Large intestine (tissue), 3 donors: Measurements from ENCODE around the gene PSMC3. TPM values are rescaled to one million over a fixed set of nuclear protein-coding genes. Genes with fewer than 3 reads are reported as not detected.

ENCODE experiments used
- DNase-seq, 2 donors: peaks; one replicate each; pipeline versions ENCODE4 v3.0.0 to v3.0.0-alpha.2; 2013
- H3K27ac ChIP-seq: one replicate; pipeline ENCODE4 v1.5.1; 2013; ENCODE audit warnings: low read length
- H3K27me3 ChIP-seq: 2 replicates; pipeline ENCODE4 v1.6.1; 2013; ENCODE audit warnings: low read length; ENCODE audit not compliant: control insufficient read depth, insufficient read depth
- H3K36me3 ChIP-seq: 2 replicates; pipeline ENCODE4 v1.6.1; 2013; ENCODE audit warnings: low read length; ENCODE audit not compliant: control insufficient read depth, insufficient read depth
- H3K4me1 ChIP-seq: one replicate; pipeline ENCODE4 v1.6.1; 2013; ENCODE audit warnings: low read length; ENCODE audit not compliant: control insufficient read depth, insufficient read depth
- H3K4me3 ChIP-seq: one replicate; pipeline ENCODE4 v1.5.1; 2013; ENCODE audit warnings: low read length
- H3K9me3 ChIP-seq: one replicate; pipeline ENCODE4 v1.6.1; 2013; ENCODE audit warnings: mild to moderate bottlenecking, low read depth, low read length, moderate library complexity; ENCODE audit not compliant: control insufficient read depth
- WGBS: methylation state at CpG from one replicate; pipeline ENCODE4 v1.1.5; 2013; ENCODE audit warnings: low lambda C conversion rate; ENCODE audit not compliant: insufficient coverage; 5-methylcytosine and 5-hydroxymethylcytosine counted together
- polyA plus RNA-seq: library from polyadenylated mRNA; unstranded; fragments of 120-200 nt; gene quantifications from one replicate; pipeline ENCODE4 v1.2.1, GENCODE V29; 2013

Gene PSMC3
- polyA plus RNA-seq, 1 donor = 99.4 TPM

- H3K4me1 ChIP-seq = no peaks in the 10 kb centered on the region
- H3K36me3 ChIP-seq = no peaks in the 10 kb centered on the region
- no peaks in the 10 kb centered on the region for H3K27me3 ChIP-seq
- no CpG with 5 or more reads among the region's 4 CpGs for WGBS
- H3K4me3 ChIP-seq = no peak overlapping the region
- H3K9me3 ChIP-seq = no peaks in the 10 kb centered on the region
- no peak overlapping the region for H3K27ac ChIP-seq
- DNase-seq = no peak
Observed at GRCh38 chr11:47445840-47446239, 19.6 kb upstream of the PSMC3 start.

GRCh38 chr11:47443817-47444216, 17.6 kb upstream of the PSMC3 start:
- Histone ChIP-seq H3K27ac (no peak overlapping the region), H3K4me1 (no peaks in the 10 kb centered on the region), H3K27me3 (no peaks in the 10 kb centered on the region), H3K4me3 (no peak overlapping the region), H3K9me3 (no peaks in the 10 kb centered on the region), H3K36me3 (no peaks in the 10 kb centered on the region)
- 75% methylated on average over 2 of the region's 3 CpGs for WGBS
- no peak for DNase-seq

GRCh38 chr11:47443028-47443700, 16.9 kb upstream of the PSMC3 start:
- H3K36me3 ChIP-seq = no peaks in the 10 kb centered on the region
- H3K9me3 ChIP-seq = no peaks in the 10 kb centered on the region
- no peak overlapping the region for H3K4me3 ChIP-seq
- 87% methylated on average over 3 of the region's 12 CpGs for whole genome bisulfite sequencing
- no peak for DNase-seq
- no peak overlapping the region for H3K27ac ChIP-seq
- H3K4me1 ChIP-seq = peaks cover under 1% of the 10 kb centered on the region
- H3K27me3 ChIP-seq = no peaks in the 10 kb centered on the region

- H3K9me3 ChIP-seq = no peaks in the 10 kb centered on the region
- no CpG with 5 or more reads among the region's 8 CpGs for WGBS
- no peak overlapping the region for H3K4me3 ChIP-seq
- H3K36me3 ChIP-seq = no peaks in the 10 kb centered on the region
- DNase-seq = no peak
- no peak overlapping the region for H3K27ac ChIP-seq
- H3K4me1 ChIP-seq = peaks cover 7% of the 10 kb centered on the region
- no peaks in the 10 kb centered on the region for H3K27me3 ChIP-seq
Observed at GRCh38 chr11:47442514-47442913, 16.3 kb upstream of the PSMC3 start.

- WGBS = no CpG with 5 or more reads among the region's 12 CpGs
- Histone ChIP-seq H3K27me3 (no peaks in the 10 kb centered on the region), H3K27ac (no peak overlapping the region), H3K9me3 (no peaks in the 10 kb centered on the region), H3K36me3 (no peaks in the 10 kb centered on the region), H3K4me3 (no peak overlapping the region), H3K4me1 (peaks cover 10% of the 10 kb centered on the region)
- DNase-seq = no peak
Observed at GRCh38 chr11:47441421-47441820, 15.2 kb upstream of the PSMC3 start.

- Histone ChIP-seq H3K4me1 (peaks cover 10% of the 10 kb centered on the region), H3K27me3 (no peaks in the 10 kb centered on the region), H3K9me3 (no peaks in the 10 kb centered on the region), H3K27ac (no peak overlapping the region), H3K4me3 (no peak overlapping the region), H3K36me3 (no peaks in the 10 kb centered on the region)
- WGBS = no CpG with 5 or more reads among the region's 2 CpGs
- DNase-seq = no peak
Observed at GRCh38 chr11:47440054-47440476, 13.8 kb upstream of the PSMC3 start.

- WGBS = no CpG with 5 or more reads among the region's 18 CpGs
- no peaks in the 10 kb centered on the region for H3K36me3 ChIP-seq
- H3K27me3 ChIP-seq = no peaks in the 10 kb centered on the region
- no peak for DNase-seq
- H3K9me3 ChIP-seq = no peaks in the 10 kb centered on the region
- H3K27ac ChIP-seq = no peak overlapping the region
- H3K4me1 ChIP-seq = peaks cover 10% of the 10 kb centered on the region
- no peak overlapping the region for H3K4me3 ChIP-seq
Observed at GRCh38 chr11:47438721-47439120, 12.5 kb upstream of the PSMC3 start.

- DNase-seq = peak in 1 of 2 donors; percentile 55
- Histone ChIP-seq H3K9me3 (no peaks in the 10 kb centered on the region), H3K4me3 (no peak overlapping the region), H3K4me1 (peaks cover 10% of the 10 kb centered on the region), H3K27ac (no peak overlapping the region), H3K27me3 (no peaks in the 10 kb centered on the region), H3K36me3 (no peaks in the 10 kb centered on the region)
- WGBS = no CpG with 5 or more reads among the region's 16 CpGs
Observed at GRCh38 chr11:47437746-47438418, 11.6 kb upstream of the PSMC3 start.

- Histone ChIP-seq H3K4me1 (peaks cover 10% of the 10 kb centered on the region), H3K27ac (no peak overlapping the region), H3K4me3 (no peak overlapping the region), H3K27me3 (no peaks in the 10 kb centered on the region), H3K9me3 (no peaks in the 10 kb centered on the region), H3K36me3 (no peaks in the 10 kb centered on the region)
- no peak for DNase-seq
- no CpG with 5 or more reads among the region's 11 CpGs for WGBS
Observed at GRCh38 chr11:47437218-47437745, 11.0 kb upstream of the PSMC3 start.

- DNase-seq = no peak
- Histone ChIP-seq H3K36me3 (no peaks in the 10 kb centered on the region), H3K27me3 (no peaks in the 10 kb centered on the region), H3K4me3 (no peak overlapping the region), H3K4me1 (peaks cover 10% of the 10 kb centered on the region), H3K9me3 (no peaks in the 10 kb centered on the region), H3K27ac (no peak overlapping the region)
- WGBS = no CpG with 5 or more reads among the region's 3 CpGs
Observed at GRCh38 chr11:47436726-47437125, 10.5 kb upstream of the PSMC3 start.
